Activated naive CD8-positive, alpha-beta T cell (primary cell): ENCODE results near the gene ALG8.
A peak's percentile ranks its signal among the peaks of the same experiment; 100 is the strongest.

Experiments used
- H3K27ac Mint-ChIP-seq: one replicate; pipeline ENCODE4 v1.8.0; 2021; ENCODE audit warnings: mixed read lengths
- H3K27me3 Mint-ChIP-seq: one replicate; pipeline ENCODE4 v1.8.0; 2021; ENCODE audit warnings: mixed read lengths
- H3K36me3 Mint-ChIP-seq: one replicate; pipeline ENCODE4 v1.8.0; 2021; ENCODE audit warnings: mixed read lengths
- H3K4me1 Mint-ChIP-seq: one replicate; pipeline ENCODE4 v1.8.0; 2021; ENCODE audit warnings: low read depth, mixed read lengths
- H3K4me3 Mint-ChIP-seq: one replicate; pipeline ENCODE4 v1.8.0; 2021; ENCODE audit warnings: mild to moderate bottlenecking, mixed read lengths
- H3K9me3 Mint-ChIP-seq: one replicate; pipeline ENCODE4 v1.8.0; 2021; ENCODE audit warnings: low read depth, mixed read lengths

Gene ALG8

DNA sequence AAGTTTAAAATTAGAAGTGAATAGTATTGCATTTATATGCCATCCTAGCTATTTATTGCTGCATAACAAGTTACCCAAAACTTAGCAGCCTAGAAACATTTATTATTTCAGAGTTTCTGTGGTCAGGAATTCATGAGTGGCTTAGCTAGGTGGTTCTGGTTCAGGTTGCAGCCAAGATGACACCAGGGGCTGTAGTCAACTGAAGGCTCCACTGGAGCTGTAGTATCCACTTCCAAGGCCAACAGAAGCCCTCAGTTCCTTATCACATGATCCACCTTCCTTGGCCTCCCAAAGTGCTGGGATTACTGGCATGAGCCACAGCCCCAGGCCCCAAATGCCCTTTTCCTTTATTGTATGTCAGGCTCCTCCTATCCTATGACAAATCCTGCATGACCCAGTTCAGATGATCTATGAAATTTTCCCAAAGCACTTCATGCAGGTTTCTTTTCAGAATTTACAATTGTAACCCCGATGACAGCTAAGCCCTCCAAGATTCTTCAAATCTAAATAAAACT, 6.1 kb upstream of the ALG8 start:
- no peaks in the 10 kb centered on the region for H3K27me3 Mint-ChIP-seq
- no peak overlapping the region for H3K27ac Mint-ChIP-seq
- H3K9me3 Mint-ChIP-seq: no peaks in the 10 kb centered on the region
- no peak overlapping the region for H3K4me3 Mint-ChIP-seq
- H3K4me1 Mint-ChIP-seq: peaks cover 16% of the 10 kb centered on the region
- peaks cover 4% of the 10 kb centered on the region for H3K36me3 Mint-ChIP-seq

DNA sequence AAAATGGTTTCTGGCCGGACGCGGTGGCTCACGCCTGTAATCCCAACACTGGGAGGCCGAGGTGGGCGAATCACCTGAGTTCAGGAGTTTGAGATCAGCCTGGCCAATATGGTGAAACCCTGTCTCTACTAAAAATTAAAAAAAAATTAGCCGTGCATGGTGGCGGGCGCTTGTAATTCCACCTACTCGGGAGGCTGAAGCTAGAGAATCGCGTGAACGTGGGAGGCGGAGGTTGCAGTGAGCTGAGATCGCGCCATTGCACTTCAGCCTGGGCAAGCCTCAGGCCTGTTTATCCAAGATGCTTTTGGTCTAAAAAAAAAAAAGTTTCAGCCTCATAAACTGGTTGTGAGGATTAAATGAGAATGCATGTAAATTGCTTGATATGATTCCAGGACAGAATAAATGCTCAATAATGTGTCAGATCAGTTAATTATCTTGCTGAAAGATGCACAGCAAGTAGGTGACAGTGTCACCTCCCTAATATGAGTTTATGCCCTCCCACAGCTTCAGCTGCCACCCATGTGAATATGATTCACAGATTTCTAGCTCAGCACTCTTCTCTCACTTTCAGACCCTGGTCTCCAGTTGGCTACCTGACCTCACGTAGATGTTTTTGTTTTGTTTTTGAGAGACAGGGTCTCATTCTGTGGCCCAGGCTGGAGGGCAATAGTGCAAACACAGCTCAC, 1.1 kb upstream of the ALG8 start:
- H3K9me3 Mint-ChIP-seq: no peaks in the 10 kb centered on the region
- peak overlapping the region; percentile 54 for H3K27ac Mint-ChIP-seq
- H3K27me3 Mint-ChIP-seq: no peaks in the 10 kb centered on the region
- H3K4me1 Mint-ChIP-seq: peaks cover 41% of the 10 kb centered on the region
- H3K4me3 Mint-ChIP-seq: peak overlapping the region; percentile 92
- H3K36me3 Mint-ChIP-seq: peaks cover 8% of the 10 kb centered on the region

DNA sequence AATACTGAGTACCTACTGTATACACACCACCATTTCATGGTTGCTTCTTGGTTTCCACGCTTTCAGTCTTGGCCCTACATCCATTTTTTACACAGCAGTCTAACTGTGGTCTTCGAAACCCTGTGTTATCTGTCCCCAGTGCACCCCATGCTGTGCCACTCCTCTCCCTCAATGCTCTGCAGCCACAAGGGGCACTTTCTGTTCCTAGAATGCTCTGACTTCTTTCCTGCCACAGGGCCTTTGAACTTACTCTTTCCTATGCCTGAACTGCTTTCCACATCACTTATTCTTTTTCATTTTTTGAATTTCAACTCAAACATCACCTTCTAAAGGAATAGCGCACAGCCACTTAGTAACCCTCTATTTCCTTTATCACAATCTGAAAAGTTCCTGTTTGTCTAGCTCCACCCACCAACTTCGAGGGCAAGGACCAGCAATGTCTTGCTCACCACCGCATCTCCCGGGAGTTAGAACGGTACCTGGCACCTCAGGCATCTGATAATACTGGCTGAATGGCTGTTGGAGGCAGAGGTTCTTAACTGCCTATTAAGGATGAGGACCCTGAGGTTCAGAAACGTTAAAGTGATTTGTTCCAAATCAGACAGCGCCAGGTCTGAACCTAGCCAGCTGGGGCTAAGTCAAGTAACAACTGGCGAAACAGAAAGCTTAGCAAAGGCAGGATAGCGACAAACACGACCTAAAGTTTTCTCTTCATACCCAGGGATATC, 568 bp downstream of the ALG8 start:
- peaks cover 42% of the 10 kb centered on the region for H3K4me1 Mint-ChIP-seq
- H3K27ac Mint-ChIP-seq: peak overlapping the region; percentile 93
- peaks cover 16% of the 10 kb centered on the region for H3K36me3 Mint-ChIP-seq
- H3K4me3 Mint-ChIP-seq: peak overlapping the region; percentile 92
- H3K9me3 Mint-ChIP-seq: no peaks in the 10 kb centered on the region
- H3K27me3 Mint-ChIP-seq: no peaks in the 10 kb centered on the region

DNA sequence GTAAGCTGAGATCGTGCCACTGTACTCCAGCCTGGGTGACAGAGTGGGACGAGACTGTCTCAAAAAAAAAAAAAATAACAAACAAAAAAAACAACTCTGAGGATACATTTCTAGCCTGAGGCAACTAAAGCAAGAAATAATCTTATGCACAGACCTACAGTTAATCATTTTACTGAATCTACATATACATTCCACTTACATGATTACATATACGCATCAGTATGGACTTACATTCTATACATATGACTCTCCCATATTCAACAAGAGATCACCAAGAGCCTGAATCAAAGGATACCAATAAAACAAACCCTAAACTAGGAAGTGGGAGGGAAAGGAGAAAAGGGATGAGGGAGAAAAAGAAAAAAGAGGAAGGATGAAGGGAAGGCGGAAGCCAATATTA, 1.1 kb downstream of the ALG8 start:
- peaks cover 16% of the 10 kb centered on the region for H3K36me3 Mint-ChIP-seq

DNA sequence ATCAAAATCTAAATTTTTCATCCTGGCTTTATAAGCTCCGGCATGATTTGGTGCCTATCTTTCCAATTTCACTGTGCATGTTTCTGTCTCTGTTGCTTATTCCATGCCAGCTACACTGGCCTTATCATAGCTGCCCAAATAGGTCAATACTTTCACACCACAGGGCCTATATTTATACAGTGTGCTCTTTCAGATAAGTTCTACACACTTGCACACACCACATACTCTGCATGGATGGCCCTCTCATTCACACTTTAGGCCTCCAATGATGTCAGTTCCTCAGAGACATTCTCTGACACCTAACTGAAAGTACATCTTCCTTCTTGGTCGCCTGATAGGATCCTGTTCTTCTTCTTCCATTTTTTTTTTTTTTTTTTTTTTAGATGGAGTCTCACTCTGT, 7.0 kb downstream of the ALG8 start:
- Mint-ChIP-seq H3K27ac (no peak overlapping the region), H3K27me3 (no peaks in the 10 kb centered on the region), H3K4me1 (peaks cover 15% of the 10 kb centered on the region), H3K9me3 (no peaks in the 10 kb centered on the region), H3K36me3 (peaks cover 14% of the 10 kb centered on the region), H3K4me3 (no peak overlapping the region)

More for the DNA sequence above, 1.1 kb downstream of the ALG8 start:
- no peaks in the 10 kb centered on the region for H3K27me3 Mint-ChIP-seq
- no peaks in the 10 kb centered on the region for H3K9me3 Mint-ChIP-seq
- peak overlapping the region; percentile 92 for H3K4me3 Mint-ChIP-seq
- H3K4me1 Mint-ChIP-seq: peaks cover 42% of the 10 kb centered on the region
- H3K27ac Mint-ChIP-seq: peak overlapping the region; percentile 93

DNA sequence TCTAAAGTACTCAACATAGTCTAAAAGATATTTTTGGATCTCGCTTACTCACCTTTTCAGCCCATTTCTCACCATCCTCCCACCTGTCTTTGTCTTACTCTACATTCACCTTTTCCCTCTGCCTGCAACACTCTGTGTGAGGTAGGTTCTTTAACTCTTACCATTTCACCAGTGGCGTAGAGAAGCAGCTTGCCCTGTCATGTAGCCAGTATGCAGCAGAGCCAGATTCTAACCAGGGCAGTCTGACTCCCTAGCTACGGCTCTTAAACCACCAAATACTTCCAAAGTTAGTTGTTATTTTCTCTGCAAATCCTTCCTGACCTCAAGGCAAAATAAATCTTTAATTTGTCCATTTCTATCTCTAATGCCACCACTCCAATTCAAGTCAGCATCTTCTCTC, 7.5 kb downstream of the ALG8 start:
- Mint-ChIP-seq H3K36me3 (peaks cover 12% of the 10 kb centered on the region), H3K4me1 (peaks cover 12% of the 10 kb centered on the region), H3K27me3 (no peaks in the 10 kb centered on the region), H3K4me3 (no peak overlapping the region), H3K27ac (no peak overlapping the region), H3K9me3 (no peaks in the 10 kb centered on the region)

DNA sequence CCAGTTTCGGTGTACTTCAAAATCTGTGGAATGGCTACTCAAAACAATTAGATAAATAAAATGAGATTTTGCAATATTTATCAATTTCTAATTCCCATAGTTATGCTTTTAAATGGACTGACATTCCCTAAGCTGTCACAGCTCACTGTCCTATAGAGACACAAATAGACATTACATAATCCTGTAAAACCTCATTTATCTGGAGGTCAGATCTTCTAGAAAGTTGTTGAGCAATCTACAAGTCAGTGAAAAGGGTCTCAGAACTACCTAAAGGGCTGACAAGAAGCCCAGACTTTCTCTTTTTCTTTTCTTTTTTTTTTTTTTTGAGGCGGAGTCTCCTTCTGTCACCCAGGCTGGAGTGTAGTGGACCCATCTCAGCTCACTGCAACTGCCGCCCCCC, 12.0 kb downstream of the ALG8 start:
- Mint-ChIP-seq H3K4me3 (no peak overlapping the region), H3K36me3 (peaks cover 9% of the 10 kb centered on the region), H3K27me3 (no peaks in the 10 kb centered on the region), H3K4me1 (peaks cover 7% of the 10 kb centered on the region), H3K9me3 (no peaks in the 10 kb centered on the region), H3K27ac (no peak overlapping the region)

DNA sequence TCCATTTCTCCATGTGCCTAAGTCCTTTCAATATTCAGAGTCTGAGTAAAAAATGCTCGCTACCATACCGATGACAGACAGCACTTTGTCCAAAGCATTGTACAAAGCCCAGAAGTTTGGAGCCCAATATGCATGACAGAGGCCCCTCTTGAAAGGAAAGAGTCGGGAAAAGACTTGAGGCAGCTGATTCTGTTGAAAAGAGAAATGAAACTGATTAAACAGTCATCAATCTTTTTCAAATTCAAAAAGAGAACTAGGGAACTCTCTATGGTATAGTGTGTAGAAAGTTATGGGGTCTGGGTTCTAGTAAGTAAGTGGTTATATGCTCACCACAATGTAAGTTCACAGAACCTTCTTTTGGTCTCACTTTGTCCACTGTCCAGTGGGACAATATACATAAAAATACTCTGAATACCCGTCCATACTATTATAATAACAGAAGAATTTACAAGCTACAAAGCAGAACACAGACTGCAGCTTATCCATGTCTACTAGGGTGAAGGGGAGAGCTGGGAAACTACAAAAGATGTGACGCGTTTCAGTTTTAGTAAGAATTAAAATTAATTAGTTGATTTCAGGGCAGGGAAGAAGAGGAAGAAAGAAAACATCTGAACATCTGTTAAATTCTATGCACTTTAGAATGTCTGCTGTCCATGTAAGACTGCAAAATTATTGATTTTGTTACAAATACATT, 26.7 kb downstream of the ALG8 start:
- Mint-ChIP-seq H3K36me3 (peaks cover 15% of the 10 kb centered on the region), H3K27me3 (no peaks in the 10 kb centered on the region), H3K4me3 (no peak overlapping the region), H3K9me3 (no peaks in the 10 kb centered on the region), H3K4me1 (no peaks in the 10 kb centered on the region), H3K27ac (no peak overlapping the region)

DNA sequence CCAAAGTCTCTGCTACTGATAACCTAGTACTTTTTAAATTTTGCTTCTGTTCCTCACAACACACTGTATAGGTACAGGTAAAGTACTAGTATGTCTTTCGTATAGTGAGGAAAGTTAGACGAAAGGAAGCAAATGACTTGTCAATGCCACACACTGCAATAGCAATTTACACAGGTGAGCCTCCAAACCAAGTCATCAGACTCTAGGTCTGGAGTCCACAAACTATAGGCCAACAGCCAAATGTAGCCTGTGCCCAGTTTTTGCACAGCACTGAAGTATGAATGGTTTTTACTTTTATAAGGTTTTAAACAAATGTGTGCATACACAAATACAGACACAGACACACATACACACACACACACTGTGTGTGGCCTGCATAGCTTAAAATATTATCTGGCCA, 28.1 kb downstream of the ALG8 start:
- H3K9me3 Mint-ChIP-seq: no peaks in the 10 kb centered on the region
- H3K27me3 Mint-ChIP-seq: no peaks in the 10 kb centered on the region
- H3K27ac Mint-ChIP-seq: no peak overlapping the region
- peaks cover 17% of the 10 kb centered on the region for H3K36me3 Mint-ChIP-seq
- no peak overlapping the region for H3K4me3 Mint-ChIP-seq
- no peaks in the 10 kb centered on the region for H3K4me1 Mint-ChIP-seq

DNA sequence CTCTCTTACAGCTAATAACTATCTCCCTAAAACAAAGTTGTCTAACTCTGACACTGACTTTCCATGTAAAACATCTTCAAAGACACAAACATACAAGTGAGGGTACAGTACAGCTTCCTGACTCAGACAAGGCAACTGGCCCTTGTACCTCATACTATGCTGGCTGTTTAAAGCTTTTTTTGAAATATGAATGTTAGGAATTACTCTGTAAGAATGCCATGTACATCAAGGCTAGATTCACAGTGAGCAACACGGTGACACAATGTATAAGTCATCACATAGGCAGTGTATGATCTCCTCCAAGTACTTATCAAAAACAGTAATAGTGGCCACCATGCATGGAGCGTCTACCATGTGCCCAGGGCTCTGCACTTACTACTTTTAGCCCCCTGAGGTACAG, 28.6 kb downstream of the ALG8 start:
- no peak overlapping the region for H3K4me3 Mint-ChIP-seq
- no peaks in the 10 kb centered on the region for H3K9me3 Mint-ChIP-seq
- peaks cover 17% of the 10 kb centered on the region for H3K36me3 Mint-ChIP-seq
- no peaks in the 10 kb centered on the region for H3K4me1 Mint-ChIP-seq
- H3K27ac Mint-ChIP-seq: no peak overlapping the region
- H3K27me3 Mint-ChIP-seq: no peaks in the 10 kb centered on the region

DNA sequence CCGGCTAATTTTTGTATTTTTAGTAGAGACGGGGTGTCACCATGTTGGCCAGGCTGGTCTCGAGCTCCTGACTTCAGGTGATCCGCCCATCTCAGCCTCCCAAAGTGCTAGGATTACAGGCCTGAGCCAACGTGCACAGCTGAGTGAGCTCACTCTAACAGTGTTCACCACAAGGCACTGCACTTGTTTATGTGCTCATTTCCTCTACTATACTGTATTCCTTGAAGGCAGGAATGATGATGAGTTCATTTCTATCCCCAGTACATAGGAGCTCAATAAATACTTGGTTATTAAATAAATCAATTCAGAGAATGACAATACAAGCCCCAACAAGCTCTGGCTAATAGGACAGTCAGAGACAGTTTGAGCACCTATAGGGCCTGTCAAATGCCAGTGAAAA, 29.1 kb downstream of the ALG8 start:
- no peaks in the 10 kb centered on the region for H3K9me3 Mint-ChIP-seq
- H3K4me1 Mint-ChIP-seq: no peaks in the 10 kb centered on the region
- no peak overlapping the region for H3K4me3 Mint-ChIP-seq
- H3K27ac Mint-ChIP-seq: no peak overlapping the region
- H3K36me3 Mint-ChIP-seq: peaks cover 17% of the 10 kb centered on the region
- H3K27me3 Mint-ChIP-seq: no peaks in the 10 kb centered on the region

DNA sequence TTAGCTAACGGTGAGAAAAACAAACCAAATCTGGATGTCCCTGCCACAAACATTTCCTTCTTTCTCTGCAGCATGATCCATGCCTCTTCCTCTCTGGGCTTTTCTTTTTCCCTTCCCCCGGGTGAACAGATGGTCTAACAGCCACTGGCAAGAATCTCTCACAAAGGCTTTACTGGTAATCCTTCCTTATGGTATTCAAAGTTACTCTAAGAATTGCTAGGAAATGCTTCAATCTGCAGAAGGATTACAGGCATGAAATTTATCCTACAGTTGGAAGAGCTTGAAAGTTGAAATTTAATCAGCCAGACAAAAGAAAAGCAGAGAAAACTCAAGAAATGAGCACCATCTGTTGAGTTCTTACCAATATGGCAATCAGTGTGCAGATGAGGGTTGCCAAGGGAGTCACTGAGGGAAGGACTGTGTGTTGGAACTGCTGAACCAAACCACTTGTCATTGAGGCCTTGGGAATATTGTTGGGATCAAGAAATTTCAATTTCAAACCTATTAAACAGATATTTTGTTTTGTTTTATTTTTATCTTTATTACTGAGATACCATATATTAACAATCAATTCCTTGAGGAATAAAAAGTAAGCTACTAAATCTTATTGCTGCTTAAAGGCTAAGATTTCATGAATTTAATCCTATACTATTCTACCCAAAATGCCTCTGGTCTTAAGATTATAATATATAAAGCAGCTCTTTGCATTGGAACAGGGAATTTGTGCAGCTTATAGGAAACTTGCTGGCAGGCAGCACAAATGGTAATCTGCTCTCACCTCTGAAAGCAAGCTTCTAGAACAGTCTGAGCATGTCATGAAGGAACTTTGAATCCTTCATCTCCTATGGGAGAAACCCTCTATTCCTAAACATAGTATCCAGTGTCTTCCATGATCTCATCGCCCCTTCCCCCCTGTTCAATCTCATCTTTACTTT, 30.1 kb downstream of the ALG8 start:
- Mint-ChIP-seq H3K27ac (no peak overlapping the region), H3K4me3 (no peak overlapping the region), H3K36me3 (peaks cover 17% of the 10 kb centered on the region), H3K4me1 (no peaks in the 10 kb centered on the region), H3K9me3 (no peaks in the 10 kb centered on the region), H3K27me3 (no peaks in the 10 kb centered on the region)

DNA sequence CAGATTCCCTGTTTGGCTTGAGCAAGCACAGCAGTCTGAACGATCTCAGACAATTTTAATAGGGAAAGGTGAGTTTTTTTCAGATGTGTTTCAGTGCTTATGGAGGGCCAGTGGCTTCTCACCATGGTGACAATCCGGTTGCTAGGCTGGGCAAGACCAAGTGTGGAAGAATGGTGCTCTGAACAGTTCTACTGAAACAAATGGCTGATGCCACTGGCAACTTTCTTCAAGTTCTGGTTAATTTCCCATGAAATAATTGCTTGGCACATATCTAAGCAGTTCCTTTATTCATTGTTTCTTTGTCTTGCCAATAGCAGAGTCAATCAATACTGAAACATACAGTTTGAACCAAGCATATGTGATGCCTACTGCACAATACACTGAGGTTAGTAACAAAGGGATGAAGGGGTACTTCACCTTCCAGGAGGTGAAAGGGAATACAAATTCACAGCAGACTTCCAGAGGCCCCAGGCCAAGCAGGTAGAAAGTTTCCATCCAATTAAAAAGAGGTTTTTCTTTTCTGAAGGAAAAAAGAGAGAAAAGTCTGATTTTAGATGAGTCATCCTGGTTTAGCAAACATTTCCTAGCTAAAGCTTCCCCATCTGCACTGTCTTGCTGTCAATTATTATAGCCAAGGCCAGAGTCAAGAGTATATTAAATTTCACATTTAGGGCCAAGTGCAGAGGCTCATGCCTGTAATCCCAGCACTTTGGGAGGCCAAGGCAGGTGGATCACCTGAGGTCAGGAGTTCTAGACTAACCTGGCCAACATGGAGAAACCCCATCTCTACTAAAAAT, 38.6 kb downstream of the ALG8 start:
- no peak overlapping the region for H3K27ac Mint-ChIP-seq
- no peaks in the 10 kb centered on the region for H3K4me1 Mint-ChIP-seq
- H3K27me3 Mint-ChIP-seq: no peaks in the 10 kb centered on the region
- H3K9me3 Mint-ChIP-seq: no peaks in the 10 kb centered on the region
- H3K36me3 Mint-ChIP-seq: peaks cover 18% of the 10 kb centered on the region
- H3K4me3 Mint-ChIP-seq: no peak overlapping the region

DNA sequence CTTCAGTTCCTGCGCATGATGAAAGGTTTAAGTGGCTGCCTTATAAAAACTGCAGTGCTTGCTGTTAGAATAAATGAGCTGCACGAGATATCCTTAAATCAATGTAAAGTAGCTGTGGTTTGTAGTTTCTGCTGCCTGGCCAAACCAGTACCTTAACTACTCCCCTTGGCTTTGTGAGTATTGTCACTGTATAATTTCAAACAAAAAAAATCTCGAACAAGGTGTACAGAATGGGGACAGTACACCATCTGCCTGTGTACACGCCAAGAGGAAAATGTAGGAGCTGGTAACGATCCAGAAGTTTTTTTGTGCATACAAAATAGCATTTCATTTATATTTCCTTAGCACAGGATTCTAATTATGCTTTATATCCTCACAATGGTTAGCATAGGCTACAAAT, 39.2 kb downstream of the ALG8 start:
- Mint-ChIP-seq H3K36me3 (peaks cover 23% of the 10 kb centered on the region), H3K27me3 (no peaks in the 10 kb centered on the region)

More for the DNA sequence above, 39.2 kb downstream of the ALG8 start:
- no peak overlapping the region for H3K27ac Mint-ChIP-seq
- H3K4me3 Mint-ChIP-seq: no peak overlapping the region
- no peaks in the 10 kb centered on the region for H3K9me3 Mint-ChIP-seq
- H3K4me1 Mint-ChIP-seq: peaks cover 2% of the 10 kb centered on the region
